Smooth muscle cell (in vitro differentiated cells): Measurements from ENCODE around the gene ASPM. TPM values are rescaled to one million over a fixed set of nuclear protein-coding genes. Genes with fewer than 3 reads are reported as not detected.

ENCODE experiments used
- DNase-seq: peaks from one replicate; lab custom pipeline; 2025; ENCODE audit not compliant: unreplicated experiment; lab: John Stamatoyannopoulos, UW
- H2AFZ ChIP-seq: fragments of 200-600 bp; sonication (generic); 2 replicates; pipeline ENCODE4 v1.6.0; 2016; ENCODE audit warnings: antibody characterized with exemption, low read depth, mild to moderate bottlenecking
- H3F3A ChIP-seq: fragments of 200-600 bp; sonication (generic); 2 replicates; pipeline ENCODE4 v1.6.0; 2017; ENCODE audit warnings: antibody characterized with exemption, low read depth
- H3K27ac ChIP-seq: fragments of 200-600 bp; sonication (generic); 2 replicates; pipeline ENCODE4 v1.5.1; 2016; ENCODE audit warnings: low read depth, mild to moderate bottlenecking
- H3K27me3 ChIP-seq: fragments of 200-600 bp; sonication (generic); 2 replicates; pipeline ENCODE4 v1.6.1; 2016; ENCODE audit warnings: low read depth, mild to moderate bottlenecking
- H3K36me3 ChIP-seq: fragments of 200-600 bp; sonication (generic); 2 replicates; pipeline ENCODE4 v1.5.1; 2016; ENCODE audit warnings: low read depth
- H3K4me1 ChIP-seq: fragments of 200-600 bp; sonication (generic); 2 replicates; pipeline ENCODE4 v1.5.1; 2016; ENCODE audit warnings: low read depth
- H3K4me2 ChIP-seq: fragments of 200-600 bp; sonication (generic); 2 replicates; pipeline ENCODE4 v1.6.0; 2016; ENCODE audit warnings: mild to moderate bottlenecking
- H3K4me3 ChIP-seq: fragments of 200-600 bp; sonication (generic); 2 replicates; pipeline ENCODE4 v1.5.1; 2016; ENCODE audit warnings: mild to moderate bottlenecking
- H3K79me2 ChIP-seq: fragments of 200-600 bp; sonication (generic); 2 replicates; pipeline ENCODE4 v1.6.0; 2016; ENCODE audit warnings: low read depth, mild to moderate bottlenecking
- H3K9ac ChIP-seq: fragments of 200-600 bp; sonication (generic); 2 replicates; pipeline ENCODE4 v1.6.0; 2016; ENCODE audit warnings: low read depth
- H3K9me3 ChIP-seq: fragments of 200-600 bp; sonication (generic); replicated peaks from 2 replicates; pipeline ENCODE4 v1.5.1; 2016; ENCODE audit warnings: low read depth
- H4K20me1 ChIP-seq: fragments of 200-600 bp; sonication (generic); 2 replicates; pipeline ENCODE4 v1.6.0; 2016; ENCODE audit warnings: low read depth
- WGBS: methylation state at CpG from one replicate; pipeline ENCODE4 v1.1.7; 2016; ENCODE audit warnings: low lambda C conversion rate; 5-methylcytosine and 5-hydroxymethylcytosine counted together
- polyA plus RNA-seq: library from polyadenylated mRNA; unstranded; fragments of >200 nt; fragmentation: Nextera tagmentation; extraction: Ambion mirVana; gene quantifications from 2 replicates; pipeline ENCODE4 v1.2.1, GENCODE V29; 2016
- total RNA-seq: library from RNA; depleted of rRNA; stranded (reverse); fragments of >200 nt; gene quantifications from 2 replicates; pipeline ENCODE4 v1.2.3, GENCODE V29; 2014
- TF ChIP-seq, protein P1 (sequence below): fragments of 200-600 bp; sonication (generic); IDR thresholded peaks from 2 replicates; pipeline ENCODE4 v1.5.1; 2017; ENCODE audit warnings: borderline replicate concordance, mild to moderate bottlenecking, antibody characterized with exemption; ENCODE audit not compliant: insufficient read depth, poor library complexity, severe bottlenecking

ASPM gene
- total and polyA plus RNA-seq, 2 experiments from 2014 or later = 1.7 to 8.8 TPM

DNA sequence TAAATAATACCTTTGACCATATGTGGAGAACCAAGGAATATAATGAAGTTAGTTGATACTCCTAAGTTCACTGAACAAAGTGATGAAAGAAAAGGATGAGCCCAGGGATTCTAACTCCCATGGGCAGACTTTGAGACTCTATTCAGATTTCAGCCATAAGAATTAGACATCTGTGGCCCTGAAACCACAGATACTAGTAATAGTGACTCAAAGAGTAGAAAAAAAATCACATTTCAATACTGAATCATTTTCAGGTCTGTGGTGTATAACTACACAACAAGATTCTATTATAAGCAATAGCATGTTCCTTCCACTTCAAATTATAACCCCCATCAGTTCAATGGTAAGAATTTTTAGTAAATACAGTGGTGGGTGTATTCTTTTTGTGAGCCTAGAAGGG is 63.0 kb downstream of the ASPM start:
- Histone ChIP-seq H3K9ac (no peak overlapping the region), H3K27me3 (no peaks in the 10 kb centered on the region), H2AFZ (no peak overlapping the region), H3K36me3 (no peaks in the 10 kb centered on the region), H3K79me2 (no peaks in the 10 kb centered on the region), H3K4me1 (no peaks in the 10 kb centered on the region), H3K4me2 (no peak overlapping the region), H4K20me1 (no peaks in the 10 kb centered on the region), H3F3A (no peaks in the 10 kb centered on the region), H3K4me3 (no peak overlapping the region), H3K27ac (no peak overlapping the region), H3K9me3 (no peaks in the 10 kb centered on the region)
- DNase-seq = no peak
- TF ChIP-seq, protein P1, sequence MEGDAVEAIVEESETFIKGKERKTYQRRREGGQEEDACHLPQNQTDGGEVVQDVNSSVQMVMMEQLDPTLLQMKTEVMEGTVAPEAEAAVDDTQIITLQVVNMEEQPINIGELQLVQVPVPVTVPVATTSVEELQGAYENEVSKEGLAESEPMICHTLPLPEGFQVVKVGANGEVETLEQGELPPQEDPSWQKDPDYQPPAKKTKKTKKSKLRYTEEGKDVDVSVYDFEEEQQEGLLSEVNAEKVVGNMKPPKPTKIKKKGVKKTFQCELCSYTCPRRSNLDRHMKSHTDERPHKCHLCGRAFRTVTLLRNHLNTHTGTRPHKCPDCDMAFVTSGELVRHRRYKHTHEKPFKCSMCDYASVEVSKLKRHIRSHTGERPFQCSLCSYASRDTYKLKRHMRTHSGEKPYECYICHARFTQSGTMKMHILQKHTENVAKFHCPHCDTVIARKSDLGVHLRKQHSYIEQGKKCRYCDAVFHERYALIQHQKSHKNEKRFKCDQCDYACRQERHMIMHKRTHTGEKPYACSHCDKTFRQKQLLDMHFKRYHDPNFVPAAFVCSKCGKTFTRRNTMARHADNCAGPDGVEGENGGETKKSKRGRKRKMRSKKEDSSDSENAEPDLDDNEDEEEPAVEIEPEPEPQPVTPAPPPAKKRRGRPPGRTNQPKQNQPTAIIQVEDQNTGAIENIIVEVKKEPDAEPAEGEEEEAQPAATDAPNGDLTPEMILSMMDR = no peak

- Histone ChIP-seq H4K20me1 (no peaks in the 10 kb centered on the region), H3K4me3 (no peak overlapping the region), H3K4me1 (no peaks in the 10 kb centered on the region), H3K36me3 (no peaks in the 10 kb centered on the region), H3K27me3 (no peaks in the 10 kb centered on the region), H3K9ac (no peak overlapping the region), H3K4me2 (no peak overlapping the region), H3F3A (no peaks in the 10 kb centered on the region), H2AFZ (no peak overlapping the region), H3K79me2 (no peaks in the 10 kb centered on the region), H3K27ac (no peak overlapping the region), H3K9me3 (no peaks in the 10 kb centered on the region)
- over 99% methylated on average over 5 of the region's 5 CpGs for WGBS
- DNase-seq = no peak
- TF ChIP-seq, protein P1 = no peak
These were observed 65.2 kb downstream of the ASPM start for GRCh38 chr1:197081117-197081753.

GRCh38 chr1:197080323-197080722 is 66.1 kb downstream of the ASPM start:
- H3K36me3 ChIP-seq = no peaks in the 10 kb centered on the region
- no peak overlapping the region for H3K4me3 ChIP-seq
- H3K4me2 ChIP-seq = no peak overlapping the region
- no peaks in the 10 kb centered on the region for H3K79me2 ChIP-seq
- no peak overlapping the region for H3K27ac ChIP-seq
- H3K9me3 ChIP-seq = no peaks in the 10 kb centered on the region
- no peaks in the 10 kb centered on the region for H3K27me3 ChIP-seq
- WGBS = 98% methylated on average over 2 of the region's 2 CpGs
- no peaks in the 10 kb centered on the region for H3K4me1 ChIP-seq
- H4K20me1 ChIP-seq = no peaks in the 10 kb centered on the region
- no peak for DNase-seq
- H2AFZ ChIP-seq = no peak overlapping the region
- H3K9ac ChIP-seq = no peak overlapping the region
- no peaks in the 10 kb centered on the region for H3F3A ChIP-seq
- TF ChIP-seq, protein P1 = no peak

GRCh38 chr1:197076585-197076984 is 69.9 kb downstream of the ASPM start:
- Histone ChIP-seq H3K36me3 (no peaks in the 10 kb centered on the region), H2AFZ (no peak overlapping the region), H3K4me3 (no peak overlapping the region), H3F3A (no peaks in the 10 kb centered on the region), H3K27me3 (no peaks in the 10 kb centered on the region), H3K27ac (no peak overlapping the region), H3K9me3 (no peaks in the 10 kb centered on the region), H4K20me1 (no peaks in the 10 kb centered on the region), H3K4me1 (no peaks in the 10 kb centered on the region), H3K9ac (no peak overlapping the region), H3K4me2 (no peak overlapping the region), H3K79me2 (no peaks in the 10 kb centered on the region)
- TF ChIP-seq, protein P1 = no peak
- 84% methylated on average over 1 of the region's 1 CpG for WGBS
- no peak for DNase-seq
